D341Med (cell line): ENCODE results near the gene EIF4G3.
"Not testable (repeated sequence)": the region's sequence is repeated elsewhere in the genome, so short reads cannot be mapped to it uniquely, and the experiment has no call there.

Experiments
- DNase-seq: peaks from one replicate; pipeline ENCODE4 v3.0.0; 2012; ENCODE audit warnings: low spot score

Gene EIF4G3

DNA sequence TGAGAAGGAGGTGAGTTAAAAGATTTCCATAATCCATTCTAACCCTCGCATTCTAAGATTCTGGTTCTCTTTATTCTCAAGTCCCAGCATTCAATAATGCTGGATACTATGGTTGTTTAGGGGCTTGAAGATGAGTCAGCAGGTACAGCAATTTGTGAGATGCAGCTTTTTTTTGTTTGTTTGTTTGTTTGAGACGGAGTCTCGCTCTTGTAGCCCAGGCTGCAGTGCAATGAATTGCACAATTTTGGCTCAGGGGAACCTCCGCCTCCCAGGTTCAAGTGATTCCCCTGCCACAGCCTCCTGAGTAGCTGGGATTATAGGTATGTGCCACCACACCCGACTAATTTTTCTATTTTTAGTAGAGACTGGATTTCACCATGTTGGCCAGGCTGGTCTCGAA lies 23.3 kb downstream of the EIF4G3 start:
- DNase-seq: no peak

DNA sequence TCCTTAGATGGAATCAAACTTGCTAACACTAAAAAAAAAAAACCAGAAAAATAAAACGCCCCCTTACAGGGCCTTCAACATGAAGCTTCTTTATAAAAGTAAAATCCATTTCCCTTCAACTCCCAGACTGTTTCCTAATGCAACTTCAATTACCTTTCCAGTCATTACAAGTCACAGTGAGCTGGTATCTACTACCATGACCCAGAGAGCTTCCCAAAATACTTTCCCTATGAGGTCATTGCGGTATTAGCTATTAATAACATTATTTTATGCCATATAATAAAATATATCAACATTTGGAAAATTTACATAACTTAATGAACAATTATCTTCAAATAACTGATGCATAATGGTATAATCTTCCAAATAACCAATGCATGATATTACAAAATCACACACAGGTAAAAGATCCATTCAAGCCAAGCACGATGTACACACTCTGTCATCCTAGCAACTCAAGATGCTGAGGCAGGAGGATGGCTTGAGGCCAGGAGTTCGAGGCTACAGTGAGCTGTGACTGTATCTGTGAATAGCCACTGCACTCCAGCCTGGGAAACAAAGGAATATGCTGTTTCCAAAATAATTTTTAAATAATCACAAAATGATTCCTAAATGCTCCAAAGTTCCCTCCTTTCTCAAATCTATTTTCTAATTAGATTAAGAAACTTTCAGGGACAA lies 24.1 kb downstream of the EIF4G3 start:
- no peak for DNase-seq

GRCh38 chr1:21149855-21150432 lies 26.8 kb downstream of the EIF4G3 start:
- DNase-seq: peak; percentile 32

DNA sequence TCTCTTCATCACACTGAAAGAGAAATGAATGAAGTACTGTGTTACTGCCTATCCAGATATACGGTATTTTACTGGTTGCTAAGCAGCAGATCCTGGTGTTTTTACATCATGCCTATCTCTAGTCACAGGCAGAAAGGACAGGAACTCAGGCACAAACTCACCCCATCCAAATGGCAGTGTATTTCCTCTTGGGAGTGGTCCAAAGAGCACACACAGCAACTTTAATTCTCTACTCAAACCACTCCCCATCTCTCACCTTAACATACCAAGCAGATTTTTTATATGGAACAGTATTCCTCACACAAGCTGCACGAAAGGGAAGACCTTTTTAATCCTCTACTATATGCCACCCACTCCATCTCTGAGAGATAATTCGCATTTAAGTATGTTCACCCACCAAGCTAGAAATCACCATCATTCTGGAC lies 27.3 kb downstream of the EIF4G3 start:
- no peak for DNase-seq

DNA sequence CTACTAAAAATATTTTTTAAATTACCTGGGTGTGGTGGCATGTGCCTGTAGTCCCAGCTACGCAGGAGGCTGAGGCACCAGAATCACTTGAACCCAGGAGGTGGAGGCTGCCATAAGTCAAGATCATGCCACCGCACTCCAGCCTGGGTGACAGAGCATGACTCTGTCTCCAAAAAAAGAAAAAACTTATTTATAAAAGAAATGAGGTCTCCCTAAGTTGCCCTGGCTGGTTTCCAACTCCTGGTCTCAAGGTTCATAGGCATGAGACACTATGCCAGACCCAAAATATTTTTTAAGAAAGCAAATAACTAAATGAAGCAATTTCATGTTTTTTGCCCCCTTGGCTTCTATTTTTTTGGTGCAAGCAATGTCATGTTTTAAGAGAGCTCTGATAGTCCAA lies 32.9 kb downstream of the EIF4G3 start:
- DNase-seq: no peak

DNA sequence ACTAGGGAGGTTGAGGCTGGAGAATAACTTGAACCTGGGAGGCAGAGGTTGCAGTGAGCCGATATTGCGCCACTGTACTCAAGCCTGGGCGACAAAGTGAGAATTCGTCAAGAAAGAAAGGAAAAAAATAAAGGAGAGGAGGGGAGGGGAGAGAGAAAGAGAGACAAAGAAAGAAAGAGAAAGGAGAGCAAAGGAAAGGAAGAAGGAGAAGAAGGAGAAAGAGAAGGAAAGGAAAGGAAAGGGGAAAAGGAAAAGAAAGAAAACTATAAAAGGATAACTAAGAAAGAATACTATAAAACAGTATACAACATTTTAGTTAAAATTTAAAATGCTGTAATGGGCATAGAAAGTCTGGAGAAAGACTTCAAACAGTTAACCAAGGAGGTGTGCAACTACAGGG lies 33.6 kb downstream of the EIF4G3 start:
- no peak for DNase-seq

GRCh38 chr1:21141030-21141429 lies 35.7 kb downstream of the EIF4G3 start:
- DNase-seq: no peak

DNA sequence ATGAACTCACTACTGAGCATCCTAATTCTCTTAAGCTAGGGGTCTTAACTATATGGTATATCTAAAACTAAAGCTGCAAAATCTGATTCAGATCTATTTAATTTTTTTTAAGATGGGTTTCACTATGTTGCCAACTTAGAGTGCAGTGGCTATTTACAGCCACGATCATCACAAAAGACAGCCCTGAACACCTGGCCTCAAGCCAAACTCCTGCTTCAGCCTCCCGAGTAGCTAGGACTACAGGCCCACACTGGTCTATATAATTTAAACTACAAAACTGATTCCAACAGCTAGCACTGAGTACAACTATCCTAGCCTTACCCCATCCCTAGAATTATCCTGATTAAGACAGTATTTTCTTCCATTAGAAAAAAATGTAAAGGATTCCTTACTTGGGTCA lies 37.1 kb downstream of the EIF4G3 start:
- DNase-seq: no peak

- DNase-seq: not testable (repeated sequence)
Observed at GRCh38 chr1:21136344-21136743, 40.4 kb downstream of the EIF4G3 start.

GRCh38 chr1:21131200-21131599 lies 45.5 kb downstream of the EIF4G3 start:
- no peak for DNase-seq

- DNase-seq: no peak
Observed at GRCh38 chr1:21129407-21129806, 47.3 kb downstream of the EIF4G3 start.

DNA sequence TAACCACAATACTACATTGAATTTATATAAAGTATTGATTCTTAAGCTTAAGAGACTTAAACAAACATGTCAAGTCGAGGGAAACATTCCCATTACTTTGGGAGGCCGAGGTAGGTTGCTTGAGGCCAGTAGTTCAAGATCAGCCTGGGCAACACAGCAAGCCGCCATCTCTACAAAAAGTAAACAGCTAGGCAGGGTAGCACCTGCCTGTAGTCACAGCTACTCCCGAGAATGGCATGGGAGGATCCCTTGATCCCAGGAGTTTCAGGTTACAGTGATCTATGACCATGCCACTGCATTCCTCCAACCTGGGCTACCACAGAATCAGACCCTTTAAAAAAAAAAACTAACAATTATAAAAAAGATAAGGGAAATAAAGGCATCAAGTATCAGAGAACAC lies 50.4 kb downstream of the EIF4G3 start:
- no peak for DNase-seq

GRCh38 chr1:21124846-21125245 lies 51.9 kb downstream of the EIF4G3 start:
- DNase-seq: no peak

- DNase-seq: no peak
Observed at GRCh38 chr1:21123287-21123948, 53.3 kb downstream of the EIF4G3 start.

DNA sequence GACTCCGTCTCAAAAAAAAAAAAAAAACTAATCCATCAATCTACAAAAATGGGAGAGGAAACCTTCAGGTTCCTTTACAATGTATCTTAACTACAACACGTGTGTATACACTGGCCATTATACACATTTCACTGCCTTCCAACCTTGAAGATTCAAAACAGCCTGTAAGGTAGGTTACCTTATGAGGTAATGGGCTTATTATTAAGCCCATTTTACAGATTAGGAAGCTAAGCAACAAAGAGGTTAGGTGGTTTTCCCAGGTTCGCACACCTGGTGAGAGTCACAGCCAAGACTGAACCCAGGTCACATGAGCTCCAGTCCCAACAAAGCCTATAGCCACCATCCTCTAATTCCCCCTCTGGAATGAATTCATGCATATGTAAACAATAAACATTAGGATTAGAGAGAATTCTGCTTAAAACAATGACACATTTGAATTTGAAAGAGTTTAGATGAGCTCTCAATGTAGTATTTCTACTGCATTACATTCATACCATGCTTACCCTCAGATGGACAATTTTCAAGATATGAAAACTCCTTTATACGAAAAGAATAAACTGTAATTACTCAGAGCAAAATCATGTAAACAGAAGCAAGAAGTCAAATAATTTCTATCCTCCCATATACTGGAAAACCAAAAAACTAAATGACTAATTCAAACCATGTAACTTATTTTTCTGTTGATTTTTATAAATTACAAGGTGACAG lies 54.8 kb downstream of the EIF4G3 start:
- DNase-seq: no peak

GRCh38 chr1:21118167-21118566 lies 58.5 kb downstream of the EIF4G3 start:
- no peak for DNase-seq

GRCh38 chr1:21117597-21118001 lies 59.1 kb downstream of the EIF4G3 start:
- no peak for DNase-seq

DNA sequence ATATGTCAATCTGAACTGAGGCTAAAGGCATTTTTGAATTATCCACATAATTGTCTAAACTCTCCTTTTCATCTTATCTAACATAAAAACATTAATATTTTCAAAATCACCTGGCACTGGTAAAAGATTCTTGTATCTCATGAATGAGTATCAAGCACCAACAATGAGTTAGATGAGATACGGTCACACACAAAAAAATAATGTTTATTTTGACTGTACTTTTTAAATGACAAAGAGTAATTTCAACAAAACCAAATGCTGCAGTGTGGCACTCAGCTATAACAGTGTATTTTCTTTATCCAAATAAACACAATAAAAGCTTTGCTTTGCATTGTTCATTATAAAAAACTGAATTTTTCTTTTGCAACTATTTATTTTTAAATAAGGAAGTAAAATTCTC lies 59.5 kb downstream of the EIF4G3 start:
- no peak for DNase-seq

DNA sequence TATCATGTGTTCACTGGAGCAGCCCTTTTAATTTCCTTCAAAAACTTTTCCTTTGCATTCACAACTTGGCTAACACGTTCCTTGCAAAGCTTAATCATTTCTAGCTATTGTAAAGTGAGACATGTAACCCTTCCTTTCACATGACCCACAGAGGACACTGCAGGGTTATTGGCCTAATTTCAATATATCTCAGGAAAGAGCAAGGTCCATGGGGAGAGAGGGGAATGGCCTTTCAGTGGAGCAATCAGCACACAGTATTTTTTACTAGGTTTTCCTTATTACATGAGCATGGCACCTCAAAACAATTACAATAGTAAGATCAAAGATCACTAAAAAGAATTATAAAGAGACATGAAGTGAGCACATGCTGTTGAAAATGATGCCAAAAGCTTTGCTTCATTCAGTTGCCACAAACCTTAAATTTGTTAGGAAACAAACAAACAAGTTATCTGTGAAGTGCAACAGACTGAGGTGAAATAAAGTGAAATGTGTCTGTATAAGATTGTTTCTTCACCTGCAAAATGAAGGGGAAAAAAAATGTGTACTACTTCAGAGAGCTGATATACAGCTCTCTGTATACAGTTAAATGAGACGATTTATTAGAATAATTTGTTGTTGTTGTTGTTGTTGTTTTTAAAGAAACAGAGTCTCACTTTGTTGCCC lies 61.5 kb downstream of the EIF4G3 start:
- no peak for DNase-seq

- DNase-seq: no peak
Observed at GRCh38 chr1:21114431-21114830, 62.3 kb downstream of the EIF4G3 start.

DNA sequence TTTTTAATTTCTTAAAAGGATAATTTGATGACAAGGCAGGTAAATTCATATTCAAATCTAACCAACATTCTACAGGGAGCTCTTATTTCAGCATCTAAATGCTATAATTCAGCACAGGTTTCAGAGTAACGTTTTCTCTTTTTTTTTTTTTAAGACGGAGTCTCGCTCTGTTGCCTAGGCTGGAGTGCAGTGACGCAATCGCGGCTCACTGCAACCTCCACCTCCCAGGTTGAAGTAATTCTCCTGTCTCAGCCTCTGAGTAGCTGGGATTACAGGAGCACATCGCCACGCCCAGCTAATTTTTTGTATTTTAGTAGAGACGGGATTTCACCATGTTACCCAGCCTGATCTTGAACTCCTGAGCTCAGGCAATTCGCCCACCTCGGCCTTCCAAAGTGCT lies 66.5 kb downstream of the EIF4G3 start:
- DNase-seq: no peak

GRCh38 chr1:21106709-21107108 lies 70.0 kb downstream of the EIF4G3 start:
- no peak for DNase-seq
